Stimulated activated CD8-positive, alpha-beta memory T cell treated with anti-CD3 and anti-CD28 coated beads, Interleukin-7, amount 100 ng/mL, for 48 hours (primary cell): ENCODE data around the gene PCSK9.

Source experiments
- DNase-seq, 2 donors: peaks; one replicate each; pipeline ENCODE4 v3.0.0-alpha.2; 2020; ENCODE audit warnings: low read depth in 1 of 2; ENCODE audit errors: extremely low read depth in 1 of 2

Gene PCSK9

DNA sequence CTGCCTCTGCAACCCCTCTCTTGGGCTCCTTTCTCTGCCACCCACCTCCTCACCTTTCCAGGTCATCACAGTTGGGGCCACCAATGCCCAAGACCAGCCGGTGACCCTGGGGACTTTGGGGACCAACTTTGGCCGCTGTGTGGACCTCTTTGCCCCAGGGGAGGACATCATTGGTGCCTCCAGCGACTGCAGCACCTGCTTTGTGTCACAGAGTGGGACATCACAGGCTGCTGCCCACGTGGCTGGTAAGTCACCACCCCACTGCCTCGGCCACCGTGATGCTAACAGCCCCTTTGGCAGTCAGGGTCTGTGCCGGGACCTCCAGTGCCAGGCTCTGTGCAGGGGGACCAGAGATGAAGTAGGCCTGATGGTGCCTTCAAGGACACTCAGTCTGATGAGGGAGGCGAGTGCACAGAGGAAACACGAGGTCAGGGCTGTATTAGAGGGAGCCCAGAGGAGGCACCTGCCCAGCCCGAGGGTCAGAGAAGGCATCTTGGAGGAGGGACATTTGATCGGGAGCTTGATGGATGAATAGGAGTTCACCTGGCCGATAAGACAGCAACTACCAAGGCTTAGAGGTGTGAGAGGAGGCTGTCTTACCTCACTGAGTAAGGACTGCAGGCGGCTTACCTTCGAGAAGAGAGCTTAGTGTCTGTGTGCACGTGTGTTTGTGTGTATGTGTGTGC is 18.1 kb downstream of the PCSK9 start:
- DNase-seq: no peak

- DNase-seq: no peak
Measured at GRCh38 chr1:55057956-55058298, 18.6 kb downstream of the PCSK9 start.

GRCh38 chr1:55059302-55060132 is 20.2 kb downstream of the PCSK9 start:
- no peak for DNase-seq

GRCh38 chr1:55060133-55060999 is 21.0 kb downstream of the PCSK9 start:
- DNase-seq: no peak

GRCh38 chr1:55061000-55061705 is 21.8 kb downstream of the PCSK9 start:
- no peak for DNase-seq

DNA sequence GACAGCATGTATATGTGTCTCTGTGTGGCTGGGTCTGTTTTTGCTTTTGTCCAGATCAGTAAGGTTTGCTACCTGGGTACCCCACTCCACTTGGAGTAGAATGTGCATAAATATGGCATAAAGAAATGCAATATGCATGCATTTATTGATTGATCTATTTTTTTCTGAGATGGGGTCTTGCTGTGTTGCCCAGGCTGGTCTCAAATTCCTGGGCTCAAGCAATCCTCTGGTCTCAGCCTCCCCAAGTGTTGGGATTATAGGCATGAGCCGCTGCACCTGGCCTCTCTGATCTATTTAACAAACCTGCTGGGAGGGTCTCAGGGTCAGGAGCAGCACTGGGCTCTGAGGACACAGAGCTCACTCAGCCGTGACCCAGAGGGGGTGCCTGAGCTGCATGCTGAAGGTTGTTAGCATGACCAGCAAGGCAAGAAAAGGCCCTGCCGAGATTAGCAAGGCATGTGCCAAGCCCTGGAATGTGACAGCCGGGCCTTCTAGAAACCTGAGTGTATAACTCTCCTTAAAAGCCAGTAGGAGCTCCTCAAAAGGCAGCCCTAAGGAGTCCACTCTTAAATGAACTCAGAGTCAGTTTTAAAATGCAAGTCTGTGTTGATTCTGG is 22.5 kb downstream of the PCSK9 start:
- no peak for DNase-seq

GRCh38 chr1:55062801-55063576 is 23.6 kb downstream of the PCSK9 start:
- no peak for DNase-seq

- DNase-seq: no peak
Measured at GRCh38 chr1:55063577-55063942, 24.2 kb downstream of the PCSK9 start.

DNA sequence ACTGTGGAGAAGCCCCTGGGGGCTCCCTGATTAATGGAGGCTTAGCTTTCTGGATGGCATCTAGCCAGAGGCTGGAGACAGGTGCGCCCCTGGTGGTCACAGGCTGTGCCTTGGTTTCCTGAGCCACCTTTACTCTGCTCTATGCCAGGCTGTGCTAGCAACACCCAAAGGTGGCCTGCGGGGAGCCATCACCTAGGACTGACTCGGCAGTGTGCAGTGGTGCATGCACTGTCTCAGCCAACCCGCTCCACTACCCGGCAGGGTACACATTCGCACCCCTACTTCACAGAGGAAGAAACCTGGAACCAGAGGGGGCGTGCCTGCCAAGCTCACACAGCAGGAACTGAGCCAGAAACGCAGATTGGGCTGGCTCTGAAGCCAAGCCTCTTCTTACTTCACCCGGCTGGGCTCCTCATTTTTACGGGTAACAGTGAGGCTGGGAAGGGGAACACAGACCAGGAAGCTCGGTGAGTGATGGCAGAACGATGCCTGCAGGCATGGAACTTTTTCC is 24.8 kb downstream of the PCSK9 start:
- DNase-seq: no peak

GRCh38 chr1:55064861-55065263 is 25.5 kb downstream of the PCSK9 start:
- no peak for DNase-seq

DNA sequence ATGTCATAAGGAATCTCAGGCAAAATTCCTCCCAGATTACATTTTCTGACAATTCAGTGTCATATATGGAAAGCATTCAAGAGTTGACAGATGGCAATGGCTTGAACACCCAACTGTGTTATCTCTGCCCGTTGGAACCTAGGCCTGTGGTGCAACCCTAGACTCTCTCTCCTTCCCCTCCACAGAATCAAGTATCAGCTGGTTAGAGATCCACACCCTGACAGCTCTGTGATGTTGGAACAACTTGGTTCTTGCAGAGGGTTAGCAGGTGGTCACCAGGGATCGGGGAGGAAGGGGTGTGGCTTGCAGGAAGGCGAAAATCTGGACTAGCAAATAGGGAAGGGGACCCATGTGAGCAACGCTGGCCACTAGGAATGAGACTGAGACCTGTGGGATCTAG is 26.3 kb downstream of the PCSK9 start:
- no peak for DNase-seq

GRCh38 chr1:55067022-55067778 is 27.9 kb downstream of the PCSK9 start:
- DNase-seq: no peak

DNA sequence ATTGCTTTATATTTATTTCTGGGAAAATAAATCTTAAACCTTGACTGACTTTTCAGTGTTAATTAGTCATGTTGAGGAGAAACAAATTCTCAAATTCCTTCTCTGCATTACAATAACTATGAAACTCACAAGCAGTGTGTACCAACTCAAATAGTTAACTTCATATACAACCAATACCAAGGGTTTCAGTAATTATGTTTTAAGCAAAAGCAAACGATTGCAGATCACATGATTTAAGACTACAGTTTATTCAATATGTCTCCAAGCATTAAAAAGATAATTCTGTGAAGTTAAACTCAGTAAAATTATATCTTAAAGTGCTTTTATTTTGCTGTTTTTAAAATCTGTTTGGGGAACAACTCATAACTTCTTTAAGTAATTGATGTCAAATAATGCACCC is 28.6 kb downstream of the PCSK9 start:
- DNase-seq: no peak

- no peak for DNase-seq
Measured at GRCh38 chr1:55068638-55069037, 29.3 kb downstream of the PCSK9 start.

GRCh38 chr1:55069280-55069679 is 29.9 kb downstream of the PCSK9 start:
- DNase-seq: no peak

DNA sequence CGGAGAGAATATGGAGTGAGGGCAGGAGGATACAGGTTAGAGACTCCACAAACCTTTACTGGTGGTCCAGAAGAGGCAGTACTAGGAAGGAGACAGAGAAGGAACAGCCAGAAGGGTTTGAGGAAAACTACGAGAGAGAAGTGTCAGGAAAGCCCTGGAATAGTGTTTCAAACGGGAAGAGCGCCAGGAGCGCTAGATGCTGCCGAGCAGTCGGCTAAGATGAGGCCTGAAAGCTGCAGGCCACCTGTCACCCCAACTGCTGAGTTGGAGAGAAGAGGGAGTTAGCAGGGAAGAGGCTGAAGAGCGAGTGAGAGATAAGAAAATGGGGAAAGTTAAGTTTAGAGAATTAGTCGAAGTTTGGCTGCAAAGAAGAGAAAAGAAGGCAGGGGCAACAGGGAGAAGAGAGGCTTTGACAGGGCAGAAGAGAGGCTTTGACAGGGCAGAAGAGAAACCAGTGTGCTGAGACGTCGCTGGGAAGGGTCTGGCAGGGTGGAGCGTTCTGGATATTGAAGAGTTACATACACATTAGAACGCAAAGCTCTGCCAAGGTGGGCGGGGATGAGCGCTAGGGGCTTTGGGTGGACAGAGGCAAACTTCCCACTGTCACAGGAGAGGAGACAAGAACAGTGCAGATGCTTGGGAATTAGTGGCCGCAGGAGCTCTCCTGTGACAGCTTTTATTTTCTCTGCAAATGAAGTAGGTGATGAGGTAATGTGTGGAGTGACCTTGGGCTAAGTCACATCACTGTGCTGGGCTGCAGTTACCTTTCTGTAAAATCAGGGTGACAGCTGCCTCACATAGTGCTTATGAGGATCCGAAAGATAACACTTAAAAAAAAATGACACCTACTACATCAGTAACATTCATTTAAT is 31.2 kb downstream of the PCSK9 start:
- DNase-seq: no peak

GRCh38 chr1:55071477-55071876 is 32.1 kb downstream of the PCSK9 start:
- no peak for DNase-seq
